Measurements from ENCODE around the gene IRAK2. TPM values are rescaled to one million over a fixed set of nuclear protein-coding genes. Genes with fewer than 3 reads are reported as not detected.

Gene IRAK2

Small RNAs within 50 kb of the gene (small RNA-seq; reads per million reads assigned to genes)
- not detected for gene RF02126 (ENCODE audit: low read depth)

Measured in mesenchymal stem cell (in vitro differentiated cells and primary cell).